Urothelium cell line (cell line): ENCODE results near the gene PRKCH.

Experiments used
- DNase-seq: peaks from one replicate; pipeline ENCODE4 v3.0.0; 2011; ENCODE audit warnings: low spot score, mixed read lengths
- FAIRE-seq: peaks from 2 replicates; lab custom pipeline; 2011; peaks lifted over from hg19 to GRCh38; lab: Jason Lieb, UNC

PRKCH gene

DNA sequence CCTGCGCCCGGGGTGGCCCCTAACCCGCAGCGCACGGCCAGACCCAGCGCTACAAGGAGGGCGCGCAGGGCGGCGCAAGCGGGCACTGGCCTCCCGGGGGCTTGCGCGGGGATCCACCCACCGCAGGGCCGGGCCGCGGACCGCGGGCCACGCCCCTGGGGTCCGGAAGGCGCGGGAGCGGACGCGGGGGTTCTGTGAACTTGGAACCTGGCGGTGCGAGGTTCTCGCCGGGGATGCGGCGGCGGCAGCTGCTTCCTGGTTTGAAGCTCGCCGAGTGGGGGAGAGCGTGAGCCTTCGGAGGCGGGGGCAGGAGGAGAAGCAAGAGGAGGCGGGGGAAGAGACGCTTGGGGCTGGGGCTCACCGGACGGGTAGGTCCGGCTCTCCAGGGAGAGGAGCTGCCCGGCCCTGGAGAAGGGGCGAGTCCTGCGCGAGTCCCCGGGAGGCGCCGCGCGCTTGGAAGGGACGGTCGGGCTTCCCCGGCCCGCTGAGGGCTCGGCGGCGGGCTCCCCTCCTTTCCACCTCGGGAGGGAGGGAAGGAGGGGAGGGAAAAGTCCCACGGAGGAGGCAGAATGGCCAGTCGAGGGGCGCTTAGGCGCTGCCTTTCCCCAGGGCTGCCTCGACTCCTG, at the start of gene PRKCH:
Gene PRKCH, plus strand, starts transcription at position 195 of the 626 bp plus-strand sequence. CDS start 523 bp downstream, outside the sequence.
- DNase-seq (peak; percentile 93), FAIRE-seq (peak; percentile 95)

- FAIRE-seq (no peak), DNase-seq (no peak)
Observed at GRCh38 chr14:61277232-61277631, 44.1 kb upstream of the PRKCH start.

- FAIRE-seq (no peak), DNase-seq (no peak)
Observed at GRCh38 chr14:61277784-61278183, 43.6 kb upstream of the PRKCH start.

DNA sequence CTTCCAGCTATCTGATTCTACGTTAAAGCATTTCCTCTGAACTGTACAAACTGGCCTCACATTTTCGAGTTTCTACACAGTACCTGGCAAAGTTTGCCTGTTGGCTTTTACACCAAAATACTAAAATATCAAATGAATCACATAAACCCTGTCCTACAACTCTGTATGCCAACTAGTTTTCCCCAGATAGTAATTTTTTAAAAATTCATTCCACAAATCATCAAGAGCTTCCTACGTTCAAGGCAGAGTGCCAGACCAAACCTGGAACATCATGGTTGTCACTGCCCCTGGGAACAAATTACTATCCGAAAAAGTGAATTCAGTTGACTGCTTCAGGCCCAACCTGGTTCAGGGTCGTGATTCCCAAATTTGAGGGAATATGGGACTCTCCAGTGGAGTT, 42.3 kb upstream of the PRKCH start:
- FAIRE-seq: peak; percentile 79
- no peak for DNase-seq

DNA sequence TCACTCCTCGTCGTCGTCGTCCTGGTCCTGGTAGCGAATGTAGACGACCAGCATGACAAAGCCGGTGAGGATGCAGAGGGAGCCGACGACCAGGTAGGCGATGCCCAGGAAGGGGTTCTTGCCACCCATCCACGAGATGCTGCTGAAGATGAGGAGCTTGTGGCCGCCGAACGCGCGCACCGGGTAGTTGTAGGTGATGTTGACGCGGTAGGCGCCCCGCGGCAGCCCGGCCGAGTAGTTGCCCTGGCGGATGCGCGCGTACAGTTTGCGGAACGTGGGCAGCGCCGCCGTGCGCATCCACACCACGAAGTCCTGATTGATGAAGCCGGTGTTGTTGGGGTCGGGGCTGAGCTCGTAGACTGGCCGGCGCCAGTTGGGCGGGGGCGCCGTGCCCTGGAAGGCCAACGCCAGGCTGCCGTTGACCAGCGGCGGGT, 41.3 kb upstream of the PRKCH start:
- FAIRE-seq (no peak), DNase-seq (no peak)

DNA sequence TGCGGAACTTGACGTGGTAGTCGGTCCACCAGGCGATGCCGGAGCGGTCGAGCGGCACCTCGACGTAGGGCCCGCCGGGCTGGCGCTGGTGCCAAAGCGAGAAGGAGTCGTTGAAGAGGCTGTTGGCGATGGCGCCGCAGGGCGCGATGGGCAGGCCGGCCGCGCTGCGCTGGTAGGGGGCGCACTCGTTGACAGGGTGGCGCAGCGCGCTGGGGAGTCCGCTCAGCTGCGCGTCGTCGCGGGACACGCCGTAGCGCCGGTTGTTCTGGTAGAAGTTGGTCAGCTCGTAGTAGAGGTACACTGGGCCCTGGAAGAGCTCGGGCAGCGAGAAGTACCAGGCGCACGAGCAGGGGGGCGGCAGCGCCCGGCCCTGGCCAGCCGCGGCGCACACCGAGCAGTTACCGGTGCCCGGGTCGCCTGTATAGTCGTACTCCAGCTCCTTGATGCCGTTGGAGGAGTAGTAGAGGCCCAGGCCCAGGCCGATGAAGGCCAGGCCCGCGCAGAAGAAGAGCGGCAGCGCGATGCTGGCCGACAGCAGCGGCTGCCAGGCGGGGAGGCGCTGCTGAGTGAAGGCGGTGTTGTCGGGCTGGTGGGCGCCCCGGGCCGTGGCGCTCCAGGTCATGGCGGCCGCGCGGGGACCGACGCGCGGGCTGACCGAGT, 40.7 kb upstream of the PRKCH start:
- peak; percentile 35 for FAIRE-seq
- no peak for DNase-seq

DNA sequence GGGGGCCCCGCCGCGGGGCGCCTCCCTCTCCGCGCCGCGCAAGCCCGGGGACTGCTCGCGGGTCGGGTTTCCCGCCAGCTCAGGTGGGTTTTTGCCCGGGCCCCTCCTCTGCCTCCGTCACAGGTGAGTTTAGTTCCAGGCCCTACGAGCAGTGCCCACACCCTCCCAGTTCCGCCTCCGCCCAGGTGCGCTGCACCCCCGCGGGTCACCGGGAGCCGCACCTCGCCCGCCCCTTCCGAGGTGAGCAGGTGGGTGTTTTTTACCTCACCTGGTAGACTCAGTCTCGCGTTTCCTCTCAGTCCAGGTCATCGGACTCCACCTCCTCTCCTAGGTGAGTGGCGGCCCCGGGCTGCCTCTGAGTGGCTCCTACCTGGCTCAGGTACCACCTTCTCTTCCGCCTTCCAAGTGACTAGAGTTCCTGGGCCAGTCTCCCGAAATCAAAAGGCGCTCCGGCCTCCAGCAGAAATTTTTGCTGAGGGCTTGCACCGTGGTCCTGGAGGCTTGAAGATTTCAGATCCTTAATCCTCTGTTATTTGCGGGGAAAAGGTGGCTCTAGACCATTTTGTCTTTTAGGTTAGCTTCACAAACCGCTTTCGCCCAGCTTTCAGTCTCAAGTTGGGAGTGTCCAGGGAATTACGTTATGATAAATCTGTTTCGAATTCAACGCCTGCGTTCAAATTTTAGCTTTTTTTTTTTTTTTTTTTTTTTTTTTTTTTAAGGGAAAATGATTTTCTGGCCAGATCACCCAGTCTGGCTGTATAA, 40.0 kb upstream of the PRKCH start, which contains the start of gene TMEM30B:
Gene TMEM30B, minus strand, starts transcription at position 153 of the 762 bp plus-strand sequence. CDS start 191 bp downstream, outside the sequence.
- DNase-seq (no peak), FAIRE-seq (no peak)

- DNase-seq (no peak), FAIRE-seq (no peak)
Observed at GRCh38 chr14:61281948-61282275, 39.5 kb upstream of the PRKCH start.

- DNase-seq (no peak), FAIRE-seq (no peak)
Observed at GRCh38 chr14:61282746-61283145, 38.6 kb upstream of the PRKCH start.

DNA sequence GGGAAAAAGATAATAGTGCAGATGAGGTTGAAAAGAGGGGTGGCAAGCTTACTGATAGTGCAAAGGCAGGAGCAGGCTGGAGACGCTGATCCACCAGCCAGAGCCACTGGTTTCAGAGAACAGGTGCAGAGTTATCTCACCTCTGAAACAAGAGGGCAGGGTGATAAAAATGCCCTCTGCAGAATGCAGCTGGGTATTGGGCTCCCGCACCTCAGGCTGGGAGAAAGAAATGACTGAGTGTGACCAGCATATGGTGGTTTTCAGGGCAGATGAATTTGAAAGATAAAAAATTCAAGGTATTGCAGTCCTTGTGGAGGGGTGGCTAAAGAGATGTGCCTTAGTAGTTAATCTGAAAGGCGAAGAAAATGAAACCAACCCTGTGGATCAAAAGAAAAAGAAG, 37.4 kb upstream of the PRKCH start:
- no peak for FAIRE-seq
- no peak for DNase-seq

DNA sequence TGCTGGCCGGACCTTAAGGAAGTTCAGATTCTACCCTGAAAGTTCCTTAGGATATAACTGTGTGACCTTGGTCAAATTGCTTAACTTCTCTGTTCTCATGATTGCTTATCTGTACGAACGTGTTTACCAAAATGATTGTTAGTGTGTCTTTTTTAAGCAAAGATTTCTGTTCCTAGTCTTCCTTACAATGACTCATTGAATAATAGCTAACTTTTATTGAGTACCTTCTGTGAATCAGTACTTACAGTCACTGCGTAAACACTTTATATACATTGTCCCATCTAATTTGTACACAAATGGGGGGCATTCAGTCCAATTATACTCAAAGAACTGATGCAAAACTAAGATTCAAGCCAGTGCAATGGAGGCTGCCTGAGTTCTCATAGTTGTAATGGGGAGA, 36.0 kb upstream of the PRKCH start:
- no peak for DNase-seq
- FAIRE-seq: no peak

GRCh38 chr14:61287196-61287595, 34.2 kb upstream of the PRKCH start:
- FAIRE-seq (peak; percentile 91), DNase-seq (no peak)

- DNase-seq (no peak), FAIRE-seq (no peak)
Observed at GRCh38 chr14:61288228-61288627, 33.2 kb upstream of the PRKCH start.

- DNase-seq: no peak
- peak; percentile 87 for FAIRE-seq
Observed at GRCh38 chr14:61288720-61289119, 32.7 kb upstream of the PRKCH start.

- FAIRE-seq (peak; percentile 13), DNase-seq (no peak)
Observed at GRCh38 chr14:61290701-61291100, 30.7 kb upstream of the PRKCH start.

DNA sequence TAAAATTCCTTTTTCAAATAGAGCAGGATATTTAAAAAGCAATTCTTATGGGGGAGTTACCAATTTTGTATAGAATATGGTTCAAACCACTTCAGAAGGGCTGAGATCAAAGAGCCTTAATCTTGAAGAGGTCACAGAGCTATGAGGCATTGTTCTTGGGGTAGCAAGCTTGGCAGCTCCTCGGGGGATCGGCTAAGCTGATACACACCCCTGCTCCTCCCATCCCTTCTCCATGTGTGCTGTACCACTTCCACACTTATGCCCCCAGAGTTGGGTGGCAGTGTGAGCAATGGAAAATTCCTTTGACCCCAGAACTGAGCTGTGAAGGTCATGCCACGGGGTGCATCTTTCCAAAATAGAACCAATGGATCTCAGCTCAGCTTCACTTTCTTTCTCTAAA, 25.2 kb upstream of the PRKCH start:
- DNase-seq (no peak), FAIRE-seq (peak; percentile 82)

DNA sequence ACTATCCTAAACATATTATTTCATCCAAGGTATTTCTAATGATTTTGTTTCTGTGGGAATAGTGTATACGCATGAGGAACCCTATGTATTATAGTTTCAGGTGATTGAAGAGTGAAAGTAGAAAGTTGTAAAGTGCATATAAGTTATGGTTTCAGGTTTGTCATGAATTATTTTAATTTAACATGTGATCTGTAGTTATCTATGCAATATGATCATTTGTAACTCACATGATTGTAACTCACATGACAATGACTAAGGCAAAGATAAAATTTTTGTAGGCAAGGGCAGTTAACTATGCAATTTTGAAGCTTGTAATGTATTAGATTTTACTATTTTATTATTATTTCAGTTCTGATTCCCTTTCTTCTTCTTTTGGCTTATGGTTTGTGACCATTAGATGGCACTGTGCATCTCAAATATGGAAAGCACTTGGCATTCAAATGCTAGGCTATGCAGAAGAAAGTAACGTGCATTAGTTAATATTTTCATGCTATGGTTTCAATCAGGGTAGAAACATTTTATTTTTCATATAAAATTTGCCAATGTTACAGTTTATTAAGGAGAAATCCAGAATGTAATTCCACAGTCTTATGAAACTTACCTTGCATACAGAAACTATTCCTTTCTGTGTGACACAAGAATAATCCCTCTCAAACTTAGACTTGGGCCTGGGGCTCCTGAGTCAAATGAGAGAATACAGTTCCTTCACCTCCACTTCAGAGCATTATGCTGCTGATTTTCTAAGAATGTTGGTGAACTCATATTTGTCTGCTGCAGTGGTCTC, 24.5 kb upstream of the PRKCH start:
- peak; percentile 77 for FAIRE-seq
- DNase-seq: peak; percentile 64

- FAIRE-seq: no peak
Observed at GRCh38 chr14:61297581-61297980, 23.8 kb upstream of the PRKCH start.

DNA sequence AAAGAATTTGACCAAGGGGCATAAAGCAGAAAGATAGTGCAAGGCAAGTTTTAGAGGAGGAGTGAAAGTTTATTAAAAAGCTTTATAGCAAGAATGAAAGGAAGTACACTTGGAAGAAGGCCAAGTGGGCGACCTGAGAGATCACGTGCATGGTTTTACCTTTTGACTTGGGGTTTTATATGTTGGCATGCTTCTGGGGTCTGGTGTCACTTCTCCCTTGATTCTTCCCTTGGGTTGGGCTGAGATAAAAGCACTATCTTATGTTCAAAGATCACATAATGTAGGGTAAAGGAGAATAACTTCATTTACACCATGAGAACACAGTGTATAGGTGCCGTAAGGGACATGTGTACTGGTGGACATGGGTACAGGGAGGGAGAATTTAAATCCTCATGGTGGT, 22.6 kb upstream of the PRKCH start:
- FAIRE-seq (peak; percentile 78), DNase-seq (no peak)

More at GRCh38 chr14:61297581-61297980, 23.8 kb upstream of the PRKCH start:
- no peak for DNase-seq

DNA sequence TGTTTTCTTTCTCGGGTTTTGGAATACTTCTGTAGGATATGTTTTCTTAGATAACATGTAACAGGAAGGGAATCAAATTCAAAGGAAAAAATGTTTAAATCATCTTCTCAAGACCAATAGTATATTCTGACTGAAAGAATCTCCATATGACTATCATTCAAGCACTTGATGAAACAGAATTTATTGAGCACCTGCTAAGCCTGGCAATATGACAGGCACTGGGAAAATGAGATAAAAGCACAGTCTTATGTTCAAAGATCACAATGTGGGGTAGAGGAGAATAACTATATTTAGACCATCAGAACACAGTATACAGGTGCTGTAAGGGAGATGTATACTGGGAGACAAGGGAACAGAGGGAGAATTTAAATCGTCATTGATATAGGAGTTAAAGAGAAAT, 21.2 kb upstream of the PRKCH start:
- FAIRE-seq (peak; percentile 68), DNase-seq (no peak)

DNA sequence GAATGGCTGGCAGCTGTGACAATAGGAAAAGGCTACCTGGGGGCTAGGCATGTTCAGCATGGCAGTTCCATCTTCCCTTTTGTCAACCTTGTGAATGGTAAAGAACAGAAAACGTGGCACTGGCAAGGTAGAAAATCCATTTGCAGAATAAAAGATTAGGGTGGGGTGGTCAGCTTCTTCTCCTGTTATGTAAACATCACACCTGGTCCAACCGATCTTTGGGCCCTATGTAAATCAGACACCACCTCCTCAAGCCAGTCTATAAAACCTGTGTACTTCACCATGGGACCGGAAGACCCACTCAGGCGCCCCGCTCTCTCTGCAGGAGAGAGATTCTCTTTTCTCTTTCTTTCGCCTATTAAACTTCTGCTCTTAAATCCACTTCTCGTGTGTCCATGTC, 20.6 kb upstream of the PRKCH start:
- DNase-seq (no peak), FAIRE-seq (no peak)
